Ishikawa (cell line): ENCODE measurements around the gene PDCD11.

Source experiments
- EP300 ChIP-seq: IDR thresholded peaks from 2 replicates; pipeline ENCODE4 v1.6.1; 2012; ENCODE audit warnings: borderline replicate concordance
- FOXM1 ChIP-seq: IDR thresholded peaks from 2 replicates; pipeline ENCODE4 v1.6.1; 2012; ENCODE audit warnings: low read depth, borderline replicate concordance
- NFIC ChIP-seq: IDR thresholded peaks from 2 replicates; pipeline ENCODE4 v1.6.1; 2012
- RAD21 ChIP-seq: IDR thresholded peaks from 2 replicates; pipeline ENCODE4 v1.6.1; 2012; ENCODE audit warnings: low read depth
- TAF1 ChIP-seq: IDR thresholded peaks from 2 replicates; pipeline ENCODE4 v1.6.1; 2012; ENCODE audit warnings: low read depth, mild to moderate bottlenecking
- TCF12 ChIP-seq: IDR thresholded peaks from 2 replicates; pipeline ENCODE4 v1.6.1; 2012; ENCODE audit warnings: low read depth
- TEAD4 ChIP-seq: IDR thresholded peaks from 2 replicates; pipeline ENCODE4 v1.6.1; 2012
- YY1 ChIP-seq: IDR thresholded peaks from 2 replicates; pipeline ENCODE4 v1.6.1; 2012; ENCODE audit warnings: low read depth
- TF ChIP-seq, protein P1 (sequence below): IDR thresholded peaks from 2 replicates; pipeline ENCODE4 v1.6.1; 2012
- TF ChIP-seq, protein P2 (sequence below): IDR thresholded peaks from 2 replicates; pipeline ENCODE4 v1.6.1; 2012; ENCODE audit warnings: low read depth, mild to moderate bottlenecking

DNA sequence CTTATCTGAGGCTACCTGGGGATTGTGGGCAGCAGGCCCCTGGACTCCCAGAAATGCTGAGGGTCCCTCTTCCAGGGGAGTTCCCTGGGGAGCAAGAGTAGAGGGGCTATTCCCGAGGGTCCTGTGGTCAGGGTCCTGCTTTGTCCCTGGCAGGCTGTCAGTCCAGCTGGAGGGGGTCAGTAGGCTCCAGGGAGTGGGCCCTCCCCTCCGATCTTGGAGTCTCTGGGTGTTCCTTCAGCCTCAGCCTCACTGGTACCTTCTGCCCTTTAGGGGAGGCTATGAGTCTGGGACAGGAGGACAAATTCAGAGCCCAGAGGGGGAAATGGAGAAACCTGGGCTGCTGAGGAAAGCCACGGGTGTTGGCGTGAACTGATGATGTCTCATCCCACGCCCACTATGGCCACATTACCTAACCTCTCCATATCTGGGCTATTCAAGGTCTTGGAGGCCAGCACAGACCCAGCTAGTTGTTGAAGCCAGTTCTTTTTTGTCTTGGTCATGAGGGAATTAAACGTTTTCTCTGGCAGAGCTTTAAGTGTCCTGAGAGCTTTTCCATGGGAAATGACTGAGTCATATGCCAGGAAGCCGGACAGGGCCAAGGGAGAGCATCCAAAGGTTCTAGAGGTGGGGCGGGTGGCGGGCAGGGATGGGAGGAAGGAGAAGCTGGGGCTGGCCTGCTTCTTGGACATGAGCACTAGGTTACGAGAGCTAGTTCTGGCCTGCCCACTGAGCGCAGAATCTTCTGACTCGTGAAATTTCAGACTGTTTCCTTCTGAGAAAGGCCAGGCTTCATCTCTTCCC lies 49.5 kb downstream of the PDCD11 start:
- TF ChIP-seq YY1: no peak
- no peak for TF ChIP-seq TEAD4
- TF ChIP-seq RAD21: no peak
- TF ChIP-seq, protein P1, sequence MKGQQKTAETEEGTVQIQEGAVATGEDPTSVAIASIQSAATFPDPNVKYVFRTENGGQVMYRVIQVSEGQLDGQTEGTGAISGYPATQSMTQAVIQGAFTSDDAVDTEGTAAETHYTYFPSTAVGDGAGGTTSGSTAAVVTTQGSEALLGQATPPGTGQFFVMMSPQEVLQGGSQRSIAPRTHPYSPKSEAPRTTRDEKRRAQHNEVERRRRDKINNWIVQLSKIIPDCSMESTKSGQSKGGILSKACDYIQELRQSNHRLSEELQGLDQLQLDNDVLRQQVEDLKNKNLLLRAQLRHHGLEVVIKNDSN: no peak
- TF ChIP-seq, protein P2, sequence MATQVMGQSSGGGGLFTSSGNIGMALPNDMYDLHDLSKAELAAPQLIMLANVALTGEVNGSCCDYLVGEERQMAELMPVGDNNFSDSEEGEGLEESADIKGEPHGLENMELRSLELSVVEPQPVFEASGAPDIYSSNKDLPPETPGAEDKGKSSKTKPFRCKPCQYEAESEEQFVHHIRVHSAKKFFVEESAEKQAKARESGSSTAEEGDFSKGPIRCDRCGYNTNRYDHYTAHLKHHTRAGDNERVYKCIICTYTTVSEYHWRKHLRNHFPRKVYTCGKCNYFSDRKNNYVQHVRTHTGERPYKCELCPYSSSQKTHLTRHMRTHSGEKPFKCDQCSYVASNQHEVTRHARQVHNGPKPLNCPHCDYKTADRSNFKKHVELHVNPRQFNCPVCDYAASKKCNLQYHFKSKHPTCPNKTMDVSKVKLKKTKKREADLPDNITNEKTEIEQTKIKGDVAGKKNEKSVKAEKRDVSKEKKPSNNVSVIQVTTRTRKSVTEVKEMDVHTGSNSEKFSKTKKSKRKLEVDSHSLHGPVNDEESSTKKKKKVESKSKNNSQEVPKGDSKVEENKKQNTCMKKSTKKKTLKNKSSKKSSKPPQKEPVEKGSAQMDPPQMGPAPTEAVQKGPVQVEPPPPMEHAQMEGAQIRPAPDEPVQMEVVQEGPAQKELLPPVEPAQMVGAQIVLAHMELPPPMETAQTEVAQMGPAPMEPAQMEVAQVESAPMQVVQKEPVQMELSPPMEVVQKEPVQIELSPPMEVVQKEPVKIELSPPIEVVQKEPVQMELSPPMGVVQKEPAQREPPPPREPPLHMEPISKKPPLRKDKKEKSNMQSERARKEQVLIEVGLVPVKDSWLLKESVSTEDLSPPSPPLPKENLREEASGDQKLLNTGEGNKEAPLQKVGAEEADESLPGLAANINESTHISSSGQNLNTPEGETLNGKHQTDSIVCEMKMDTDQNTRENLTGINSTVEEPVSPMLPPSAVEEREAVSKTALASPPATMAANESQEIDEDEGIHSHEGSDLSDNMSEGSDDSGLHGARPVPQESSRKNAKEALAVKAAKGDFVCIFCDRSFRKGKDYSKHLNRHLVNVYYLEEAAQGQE: no peak
- TF ChIP-seq EP300: no peak
- no peak for TF ChIP-seq FOXM1
- no peak for TF ChIP-seq TAF1
- no peak for TF ChIP-seq NFIC
- no peak for TF ChIP-seq TCF12
